Hepatocyte (in vitro differentiated cells): ENCODE data around the gene HAND2.

ENCODE experiments used
- EZH2phosphoT487 ChIP-seq: fragments of 200-600 bp; sonication (generic); IDR thresholded peaks from one replicate; pipeline ENCODE4 v1.6.1; 2018; ENCODE audit warnings: antibody characterized with exemption, mild to moderate bottlenecking, low read depth, moderate library complexity; ENCODE audit not compliant: unreplicated experiment, severe bottlenecking
- TF ChIP-seq, protein P1 (sequence below): fragments of 200-600 bp; sonication (generic); IDR thresholded peaks from 2 replicates; pipeline ENCODE4 v1.5.1; 2016; ENCODE audit warnings: antibody characterized with exemption, mild to moderate bottlenecking; ENCODE audit not compliant: poor library complexity

DNA sequence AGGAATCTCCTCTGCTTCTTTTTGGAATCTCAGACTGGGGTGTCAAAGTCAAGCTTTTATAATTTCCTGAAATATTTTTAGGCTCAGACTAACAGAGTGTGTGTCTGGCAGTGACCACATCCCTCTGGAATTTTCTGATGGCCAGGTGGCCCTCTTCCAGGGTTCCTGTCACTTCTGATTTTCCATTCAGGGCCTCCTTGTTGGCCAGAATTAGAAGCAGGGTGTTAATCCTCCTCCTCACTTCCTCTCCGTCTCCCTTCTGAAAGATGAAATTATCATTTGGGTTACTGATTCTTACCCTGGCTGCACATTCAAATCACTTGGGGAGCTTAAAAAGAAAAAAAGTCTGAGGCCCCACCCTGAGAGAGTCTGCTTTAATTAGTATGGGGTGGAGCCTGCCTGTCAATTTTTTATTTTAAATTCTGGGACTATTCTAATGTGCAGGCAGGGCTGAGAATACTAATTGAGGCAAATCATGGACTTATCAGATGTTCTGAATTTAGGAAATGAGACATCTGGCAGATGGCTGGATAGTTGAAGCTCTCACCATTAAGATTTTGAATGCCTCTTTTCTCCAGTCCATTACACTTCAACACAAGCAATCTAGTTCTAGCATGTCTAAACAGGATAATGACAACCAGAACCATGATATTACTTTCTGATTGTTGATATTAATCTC, 43.2 kb downstream of the HAND2 start:
- TF ChIP-seq, protein P1, sequence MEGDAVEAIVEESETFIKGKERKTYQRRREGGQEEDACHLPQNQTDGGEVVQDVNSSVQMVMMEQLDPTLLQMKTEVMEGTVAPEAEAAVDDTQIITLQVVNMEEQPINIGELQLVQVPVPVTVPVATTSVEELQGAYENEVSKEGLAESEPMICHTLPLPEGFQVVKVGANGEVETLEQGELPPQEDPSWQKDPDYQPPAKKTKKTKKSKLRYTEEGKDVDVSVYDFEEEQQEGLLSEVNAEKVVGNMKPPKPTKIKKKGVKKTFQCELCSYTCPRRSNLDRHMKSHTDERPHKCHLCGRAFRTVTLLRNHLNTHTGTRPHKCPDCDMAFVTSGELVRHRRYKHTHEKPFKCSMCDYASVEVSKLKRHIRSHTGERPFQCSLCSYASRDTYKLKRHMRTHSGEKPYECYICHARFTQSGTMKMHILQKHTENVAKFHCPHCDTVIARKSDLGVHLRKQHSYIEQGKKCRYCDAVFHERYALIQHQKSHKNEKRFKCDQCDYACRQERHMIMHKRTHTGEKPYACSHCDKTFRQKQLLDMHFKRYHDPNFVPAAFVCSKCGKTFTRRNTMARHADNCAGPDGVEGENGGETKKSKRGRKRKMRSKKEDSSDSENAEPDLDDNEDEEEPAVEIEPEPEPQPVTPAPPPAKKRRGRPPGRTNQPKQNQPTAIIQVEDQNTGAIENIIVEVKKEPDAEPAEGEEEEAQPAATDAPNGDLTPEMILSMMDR: no peak
- no peak for TF ChIP-seq EZH2phosphoT487
